ENCODE measurements around the gene SLC66A3.

The SLC66A3 gene

DNA sequence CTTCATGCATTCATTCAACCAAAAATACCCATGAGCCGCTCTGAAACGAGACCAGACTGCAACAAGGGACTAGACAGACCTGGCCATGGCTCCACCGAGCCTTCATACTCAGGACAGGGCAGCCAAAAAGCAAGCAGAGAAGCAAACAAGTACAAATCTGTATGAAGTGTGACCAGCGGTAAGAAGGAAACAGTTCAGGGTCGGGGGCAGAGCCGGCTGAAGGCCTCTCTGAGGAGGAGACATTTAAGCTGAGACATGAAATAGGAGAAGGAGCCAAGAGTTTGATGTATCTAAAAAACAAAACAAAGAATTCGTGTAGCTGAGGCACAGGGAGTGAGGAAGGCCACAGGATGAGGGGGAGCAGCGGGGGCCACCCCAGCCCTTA is 21.3 kb upstream of the SLC66A3 start:
- no peak for FAIRE-seq
- DNase-seq (ENCODE audit: insufficient read length, low spot score) = no peak

DNA sequence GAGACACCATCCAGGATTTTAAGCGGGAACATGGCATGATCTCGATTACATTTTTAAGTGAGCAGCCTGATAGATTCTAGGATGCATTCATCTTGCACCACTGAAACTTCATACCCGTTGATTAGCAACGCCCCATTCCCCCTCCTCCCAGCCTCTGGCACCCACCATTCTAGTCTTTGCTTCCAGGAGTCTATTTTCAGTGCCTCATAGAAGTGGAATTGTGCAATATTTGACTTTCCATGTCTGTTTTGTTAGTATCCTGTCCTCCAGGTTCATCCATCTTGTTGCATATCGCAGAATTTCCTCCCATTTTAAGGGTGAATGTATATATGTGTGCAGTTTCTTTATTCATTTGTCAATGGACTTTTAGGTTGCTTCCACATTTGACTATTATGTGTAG is 20.9 kb upstream of the SLC66A3 start:
- no peak for DNase-seq (ENCODE audit: insufficient read length, low spot score)
- no peak for FAIRE-seq

GRCh38 chr2:11140492-11140891 is 14.8 kb upstream of the SLC66A3 start:
- DNase-seq (ENCODE audit: insufficient read length, low spot score) (peak; percentile 22), FAIRE-seq (no peak)

DNA sequence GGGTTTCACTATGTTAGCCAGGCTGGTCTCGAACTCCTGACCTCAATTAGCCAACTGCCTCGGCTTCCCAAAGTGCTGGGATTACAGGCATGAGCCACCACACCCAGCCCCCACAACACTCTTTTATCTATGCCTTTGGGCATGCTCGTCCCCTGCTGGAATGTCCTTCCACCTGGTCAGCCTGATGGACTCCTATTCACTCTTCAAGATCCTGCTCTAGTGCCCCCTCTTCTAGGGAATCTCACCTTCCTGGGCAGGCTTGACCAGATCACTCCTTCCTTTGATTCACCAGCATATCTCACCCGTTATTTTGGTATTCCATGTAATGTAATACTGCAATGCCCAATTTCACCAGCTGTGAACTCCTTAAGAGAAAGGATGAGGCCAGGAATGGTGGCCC is 13.9 kb upstream of the SLC66A3 start:
- FAIRE-seq (no peak), DNase-seq (ENCODE audit: insufficient read length, low spot score) (no peak)

DNA sequence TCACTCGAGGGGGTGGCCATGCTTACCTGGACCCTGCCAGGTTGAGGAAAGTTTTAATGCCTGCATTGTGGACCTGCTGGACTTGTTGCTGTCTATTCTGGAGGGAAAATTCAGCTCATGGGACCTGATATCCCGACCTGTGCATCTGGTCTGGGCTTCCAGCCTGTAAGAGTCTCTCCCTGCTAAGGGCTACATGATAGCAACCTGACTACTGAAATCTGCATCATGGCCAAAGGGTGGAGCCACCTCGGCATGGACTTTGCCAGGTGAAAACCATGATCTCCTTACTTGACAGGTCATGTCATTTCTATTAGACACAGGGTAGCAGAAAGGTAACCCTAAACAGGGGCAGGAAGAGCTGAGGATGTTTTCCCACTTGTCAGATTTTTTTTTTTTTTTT is 12.9 kb upstream of the SLC66A3 start:
- no peak for FAIRE-seq
- DNase-seq (ENCODE audit: insufficient read length, low spot score) = no peak

- DNase-seq (ENCODE audit: insufficient read length, low spot score) (no peak), FAIRE-seq (no peak)
Observed at GRCh38 chr2:11142987-11143386, 12.3 kb upstream of the SLC66A3 start.

DNA sequence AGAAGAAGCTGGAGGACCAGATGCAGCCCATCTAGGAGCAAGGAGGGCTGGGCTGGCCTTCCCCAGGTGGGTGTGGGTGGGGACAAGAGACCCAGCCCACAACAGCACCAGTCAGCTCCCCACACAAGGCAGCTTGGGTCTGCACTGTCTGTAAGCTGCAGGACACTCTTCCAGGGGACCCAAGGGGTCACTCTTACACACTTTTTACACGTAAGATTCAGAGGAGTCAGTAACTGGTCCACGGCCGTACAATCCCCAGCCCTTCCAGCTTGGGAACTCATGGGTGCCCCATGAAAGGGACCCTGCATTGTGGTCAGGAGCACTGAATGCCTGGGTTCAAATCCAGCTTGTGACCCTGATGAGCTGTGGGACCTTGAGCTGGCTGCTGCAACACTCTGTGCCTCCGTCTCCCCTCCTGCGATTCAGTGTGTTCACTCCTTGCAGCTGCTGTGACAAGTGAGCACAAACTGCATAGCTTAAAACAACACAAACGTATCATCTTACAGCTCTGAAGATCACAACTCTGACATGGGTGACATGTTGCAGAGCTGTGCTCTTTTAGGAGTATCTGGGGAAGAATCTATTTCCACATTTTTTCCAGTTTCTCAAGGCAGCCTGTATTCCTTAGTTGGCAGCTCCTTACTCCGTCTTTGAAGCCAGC is 11.1 kb upstream of the SLC66A3 start:
- DNase-seq (ENCODE audit: insufficient read length, low spot score) (no peak), FAIRE-seq (peak; percentile 49)

- FAIRE-seq (no peak), DNase-seq (ENCODE audit: insufficient read length, low spot score) (no peak)
Observed at GRCh38 chr2:11144738-11145079, 10.6 kb upstream of the SLC66A3 start.

GRCh38 chr2:11145350-11145749 is 9.9 kb upstream of the SLC66A3 start:
- no peak for FAIRE-seq
- DNase-seq (ENCODE audit: insufficient read length, low spot score) = no peak

- FAIRE-seq (no peak), DNase-seq (ENCODE audit: insufficient read length, low spot score) (no peak)
Observed at GRCh38 chr2:11146076-11146475, 9.2 kb upstream of the SLC66A3 start.

DNA sequence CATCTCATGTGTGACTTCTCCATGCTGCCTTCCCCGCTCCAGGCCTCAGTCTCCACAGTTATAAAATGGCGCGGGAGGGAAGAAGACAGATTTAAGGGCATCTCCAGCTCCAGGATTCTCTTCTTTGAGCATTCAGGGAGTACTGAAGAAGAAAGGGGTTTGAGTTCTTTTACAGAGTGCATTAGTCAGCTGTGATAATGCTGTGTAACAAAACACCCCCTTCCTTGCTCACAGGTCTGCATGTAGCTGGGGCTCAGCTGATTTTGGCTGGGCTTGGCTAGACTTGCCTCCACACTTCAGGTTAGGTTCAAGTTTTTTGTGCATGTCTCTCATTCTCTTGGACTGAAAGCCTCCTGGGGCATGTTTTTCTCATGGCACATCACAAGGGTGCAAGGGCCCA is 8.0 kb upstream of the SLC66A3 start:
- FAIRE-seq (no peak), DNase-seq (ENCODE audit: insufficient read length, low spot score) (no peak)

DNA sequence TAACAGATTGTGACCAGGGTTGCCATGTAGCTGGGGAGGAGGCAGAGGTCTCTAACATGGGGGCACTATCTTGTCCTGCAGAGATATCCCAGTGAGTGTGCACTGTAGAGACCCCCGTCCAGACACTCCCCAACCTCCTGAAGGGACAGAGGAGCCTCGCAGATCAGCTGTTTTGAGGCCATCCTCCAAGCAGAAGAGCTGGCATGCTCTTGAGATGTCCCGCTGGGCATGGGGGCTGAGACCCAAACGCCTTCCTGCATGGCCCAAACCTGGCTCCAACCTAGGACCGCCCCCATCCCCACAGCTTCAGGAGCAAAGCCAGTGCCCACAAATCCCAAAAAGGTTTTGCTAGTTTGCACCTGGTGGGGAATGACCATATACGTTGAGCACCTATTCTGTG is 2.7 kb upstream of the SLC66A3 start:
- DNase-seq (ENCODE audit: insufficient read length, low spot score) (no peak), FAIRE-seq (no peak)

DNA sequence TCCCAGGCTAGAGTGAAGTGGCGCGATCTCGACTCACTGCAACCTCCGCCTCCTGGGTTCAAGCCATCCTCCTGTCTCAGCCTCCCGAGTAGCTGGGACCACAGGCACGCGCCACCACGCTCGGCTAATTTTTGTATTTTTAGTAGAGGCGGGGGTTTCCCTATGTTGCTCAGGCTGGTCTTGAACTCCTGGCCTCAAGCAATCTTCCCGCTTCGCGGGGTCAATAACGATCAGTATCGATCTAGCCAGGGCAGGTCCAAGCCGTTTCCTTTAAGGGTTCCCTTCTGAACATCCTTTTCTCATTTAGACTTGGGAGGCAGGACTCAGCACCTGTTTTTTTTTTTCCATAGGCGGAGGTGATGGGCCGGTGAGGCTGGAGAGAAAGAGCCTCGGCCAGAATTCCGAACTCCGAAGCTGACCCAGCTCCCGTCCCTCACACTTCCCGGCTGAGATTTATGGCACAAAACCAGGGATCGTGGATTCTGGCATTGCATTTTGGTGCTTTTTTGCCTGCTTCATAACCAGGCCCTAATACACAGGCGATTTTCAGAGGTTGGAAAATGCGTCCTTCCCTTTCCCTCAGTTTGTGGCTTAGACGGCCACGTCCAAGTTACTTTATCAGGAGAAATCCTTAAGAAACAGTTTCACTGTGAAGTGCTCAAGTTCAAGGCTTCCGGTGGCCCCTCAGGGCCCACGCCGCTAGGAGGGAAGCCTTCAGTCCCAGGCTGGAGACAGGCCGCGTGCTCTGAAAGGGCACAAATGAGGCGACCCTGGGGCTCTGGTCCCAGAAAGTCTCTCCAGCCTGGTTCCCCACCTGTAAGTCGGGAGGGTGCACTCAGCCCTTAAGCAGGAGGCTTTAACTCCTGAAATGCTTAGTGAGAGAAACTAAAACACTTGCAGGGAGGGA is 998 bp upstream of the SLC66A3 start:
- FAIRE-seq (no peak), DNase-seq (ENCODE audit: insufficient read length, low spot score) (no peak)

- FAIRE-seq (peak; percentile 87), DNase-seq (ENCODE audit: insufficient read length, low spot score) (peak; percentile 97)
Observed at GRCh38 chr2:11154923-11155380, 315 bp upstream of the SLC66A3 start.

DNA sequence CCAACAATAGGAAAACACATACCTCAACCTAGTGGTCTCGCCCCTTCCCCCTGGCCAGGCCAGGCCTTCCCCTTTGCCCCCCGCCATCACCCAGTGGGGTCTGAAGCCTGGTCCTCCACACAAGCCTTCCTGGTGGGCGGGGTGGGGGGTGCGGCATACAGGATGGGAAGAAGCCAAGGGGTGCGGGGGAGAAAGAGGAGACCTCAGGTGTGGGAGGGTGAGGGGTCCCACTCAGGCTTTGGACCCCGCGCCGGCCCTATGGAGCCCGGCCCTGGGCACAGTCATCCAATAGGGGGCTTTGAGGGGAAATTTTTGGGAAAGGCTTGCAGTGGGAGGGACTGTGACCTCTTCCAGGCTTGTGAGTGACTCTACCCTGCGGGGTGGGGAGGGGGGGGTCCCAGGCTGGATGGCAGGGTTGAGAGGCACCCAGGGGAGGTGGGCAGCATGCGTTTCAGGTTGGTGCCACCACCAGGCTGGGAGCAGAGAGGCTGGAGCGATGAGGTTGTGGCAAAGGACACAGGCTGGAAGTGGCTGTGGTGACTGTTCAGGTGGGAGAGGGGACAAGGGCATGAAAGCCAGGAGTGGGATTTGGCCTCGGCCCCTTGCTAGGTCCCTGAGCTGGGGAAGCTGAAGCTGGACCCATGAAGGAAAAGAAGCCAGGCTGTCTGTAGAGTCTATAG is 1.3 kb downstream of the SLC66A3 start:
- no peak for FAIRE-seq
- DNase-seq (ENCODE audit: insufficient read length, low spot score) = no peak

DNA sequence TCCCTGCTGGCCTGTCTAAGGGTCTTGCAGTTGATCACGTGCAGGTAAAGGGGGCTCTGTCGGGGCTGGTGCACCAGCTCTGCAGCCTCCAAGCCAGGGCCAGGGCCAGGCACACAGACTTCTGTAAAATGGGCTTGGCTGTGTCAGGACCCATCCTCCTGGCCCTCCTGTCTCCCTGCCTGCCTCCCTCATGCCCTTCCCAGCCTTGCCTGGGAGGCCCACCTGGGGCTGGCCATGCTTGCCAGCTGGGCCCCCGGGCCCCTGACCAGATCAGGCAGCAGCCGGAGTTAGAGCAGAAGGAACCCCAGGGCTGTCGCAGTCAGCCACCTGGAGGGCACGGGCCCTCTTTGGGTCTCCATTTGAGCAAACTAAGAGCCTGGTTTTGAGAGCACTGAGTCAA is 2.0 kb downstream of the SLC66A3 start:
- FAIRE-seq (no peak), DNase-seq (ENCODE audit: insufficient read length, low spot score) (no peak)

- no peak for DNase-seq (ENCODE audit: insufficient read length, low spot score)
- no peak for FAIRE-seq
Observed at GRCh38 chr2:11157731-11158130, 2.5 kb downstream of the SLC66A3 start.

GRCh38 chr2:11158916-11159573 is 3.8 kb downstream of the SLC66A3 start:
- no peak for DNase-seq (ENCODE audit: insufficient read length, low spot score)
- FAIRE-seq = no peak

DNA sequence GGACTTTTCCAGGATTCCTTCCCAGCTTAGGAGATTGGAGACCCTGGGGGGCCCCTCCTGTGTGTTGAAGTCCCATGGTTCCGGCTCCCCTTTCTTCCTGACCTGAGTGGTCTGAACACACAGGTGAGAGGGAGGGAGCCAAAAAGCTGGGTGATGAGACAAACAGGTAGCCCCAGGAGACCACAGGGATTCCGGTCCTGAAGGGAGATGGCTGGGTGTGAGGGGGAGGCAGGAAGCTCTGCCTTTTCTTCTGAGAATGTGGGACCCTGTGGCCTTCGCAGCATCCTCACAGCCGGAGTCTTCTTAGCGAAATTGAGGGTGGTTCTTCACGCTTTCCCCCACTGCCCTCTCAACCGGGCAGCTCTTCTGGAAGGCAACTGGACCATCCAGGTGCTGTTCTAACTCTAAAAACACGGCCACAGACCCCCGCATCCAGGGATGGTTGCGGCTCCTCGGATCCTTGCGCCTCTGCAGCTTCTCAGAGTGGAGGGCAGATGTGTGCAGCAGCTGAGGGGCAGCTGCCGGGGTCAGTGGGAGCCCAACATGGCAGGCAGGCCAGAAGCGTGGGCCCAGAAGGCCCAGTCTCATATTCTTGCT is 4.4 kb downstream of the SLC66A3 start:
- DNase-seq (ENCODE audit: insufficient read length, low spot score) = no peak
- FAIRE-seq = no peak

DNA sequence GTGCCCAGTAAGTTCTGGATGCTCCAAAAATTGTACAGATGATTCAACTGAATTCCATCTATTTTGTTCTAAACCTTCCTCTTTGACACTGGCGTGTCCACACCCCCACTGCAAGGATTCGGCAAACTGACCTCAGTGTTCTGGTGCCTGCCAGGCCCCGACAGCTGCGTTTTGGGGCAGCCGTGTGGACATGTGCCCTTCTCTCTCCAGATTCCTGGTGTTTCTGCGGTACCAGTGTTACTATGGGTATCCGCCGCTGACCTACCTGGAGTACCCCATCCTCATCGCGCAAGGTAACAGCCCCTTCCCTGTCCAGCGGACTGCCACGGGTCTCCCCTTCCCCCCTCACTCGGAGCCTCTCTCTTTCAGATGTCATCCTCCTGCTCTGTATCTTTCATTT is 5.0 kb downstream of the SLC66A3 start:
- FAIRE-seq (no peak), DNase-seq (ENCODE audit: insufficient read length, low spot score) (no peak)
